ENCODE measurements around the gene CD209. TPM values are rescaled to one million over a fixed set of nuclear protein-coding genes. Genes with fewer than 3 reads are reported as not detected.
"Not testable (repeated sequence)": the region's sequence is repeated elsewhere in the genome, so short reads cannot be mapped to it uniquely, and the experiment has no call there.

The CD209 gene
- total RNA-seq, 1 experiment from 2014 or later: not detected

GRCh38 chr19:7769171-7769570 lies 21.8 kb upstream of the CD209 start:
- Histone ChIP-seq H3K36me3 (ENCODE audit: low read depth, low read length) (no peaks in the 10 kb centered on the region), H3F3A (ENCODE audit: low read length, unreplicated experiment) (no peaks in the 10 kb centered on the region), H2AFZ (ENCODE audit: low read length) (no peak overlapping the region), H3K9me3 (ENCODE audit: low read length) (no peaks in the 10 kb centered on the region), H3K4me2 (ENCODE audit: low read length) (no peak overlapping the region), H3K4me1 (ENCODE audit: insufficient read depth, low read length) (no peaks in the 10 kb centered on the region), H3K9ac (ENCODE audit: low read length) (no peak overlapping the region), H3K27ac (ENCODE audit: low read length) (no peak overlapping the region), H3K4me3 (ENCODE audit: low read length) (no peak overlapping the region), H4K20me1 (ENCODE audit: low read length) (no peaks in the 10 kb centered on the region), H3K9me2 (replicated peaks; ENCODE audit: low read length) (no peaks in the 10 kb centered on the region), H3K79me2 (ENCODE audit: low read length) (no peaks in the 10 kb centered on the region), H3K27me3 (ENCODE audit: low read length) (peaks cover 40% of the 10 kb centered on the region)
- DNase-seq: no peak
- intact Hi-C loops (cut with micrococcal nuclease): no loop called here
- TF ChIP-seq EZH2 (IDR thresholded peaks at IDR 0.05; ENCODE audit: low read length, unreplicated experiment) (no peak), EZH2phosphoT487 (IDR thresholded peaks at IDR 0.05; ENCODE audit: borderline replicate concordance, low read length) (no peak), CTCF (conservative IDR thresholded peaks at IDR 0.05; ENCODE audit: low read depth, low read length) (no peak)
- BruUV-seq (replicated peaks): no TSS peak
- ATAC-seq: no peak
- CTCF ChIA-PET: interaction anchor here (0.6 kb wide), 1 partner anchor 70 kb away, joined by 4 read pairs; no protein-coding TSS in a partner anchor
- POLR2A ChIA-PET (ENCODE audit: unreplicated experiment): no interaction called here

GRCh38 chr19:7767487-7767886 lies 20.2 kb upstream of the CD209 start:
- no peak overlapping the region for H3K27ac ChIP-seq (ENCODE audit: low read length)
- no peaks in the 10 kb centered on the region for H3K79me2 ChIP-seq (ENCODE audit: low read length)
- no peaks in the 10 kb centered on the region for H3K9me3 ChIP-seq (ENCODE audit: low read length)
- TF ChIP-seq EZH2phosphoT487 (IDR thresholded peaks at IDR 0.05; ENCODE audit: borderline replicate concordance, low read length): no peak
- TF ChIP-seq EZH2 (IDR thresholded peaks at IDR 0.05; ENCODE audit: low read length, unreplicated experiment): no peak
- no peak for TF ChIP-seq CTCF (conservative IDR thresholded peaks at IDR 0.05; ENCODE audit: low read depth, low read length)
- H3K27me3 ChIP-seq (ENCODE audit: low read length): peaks cover 40% of the 10 kb centered on the region
- CTCF ChIA-PET: no interaction called here
- POLR2A ChIA-PET (ENCODE audit: unreplicated experiment): no interaction called here
- H3K36me3 ChIP-seq (ENCODE audit: low read depth, low read length): no peaks in the 10 kb centered on the region
- no peak overlapping the region for H3K4me2 ChIP-seq (ENCODE audit: low read length)
- no peaks in the 10 kb centered on the region for H3K9me2 ChIP-seq (replicated peaks; ENCODE audit: low read length)
- BruUV-seq (replicated peaks): no TSS peak
- DNase-seq (no peak), ATAC-seq (no peak)
- no peaks in the 10 kb centered on the region for H3F3A ChIP-seq (ENCODE audit: low read length, unreplicated experiment)
- no peaks in the 10 kb centered on the region for H3K4me1 ChIP-seq (ENCODE audit: insufficient read depth, low read length)
- no peak overlapping the region for H3K4me3 ChIP-seq (ENCODE audit: low read length)
- no peaks in the 10 kb centered on the region for H4K20me1 ChIP-seq (ENCODE audit: low read length)
- no peak overlapping the region for H2AFZ ChIP-seq (ENCODE audit: low read length)
- H3K9ac ChIP-seq (ENCODE audit: low read length): no peak overlapping the region
- intact Hi-C loops (cut with micrococcal nuclease): no loop called here

DNA sequence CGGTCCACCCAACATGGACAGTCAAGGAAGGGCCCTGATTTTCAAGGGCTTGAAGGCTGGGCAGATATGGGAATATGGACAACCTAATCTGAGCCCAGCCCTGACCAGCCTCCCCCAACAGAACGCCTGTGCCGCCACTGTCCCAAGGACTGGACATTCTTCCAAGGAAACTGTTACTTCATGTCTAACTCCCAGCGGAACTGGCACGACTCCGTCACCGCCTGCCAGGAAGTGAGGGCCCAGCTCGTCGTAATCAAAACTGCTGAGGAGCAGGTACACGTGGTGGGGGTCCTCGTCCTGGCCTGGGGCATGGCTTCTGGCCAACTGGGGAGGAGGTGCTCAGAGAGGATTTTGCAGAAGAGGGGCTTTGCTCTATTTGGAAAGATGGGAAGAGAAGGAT lies 19.2 kb upstream of the CD209 start:
- no peak for DNase-seq
- POLR2A ChIA-PET (ENCODE audit: unreplicated experiment): no interaction called here
- no peak for TF ChIP-seq EZH2 (IDR thresholded peaks at IDR 0.05; ENCODE audit: low read length, unreplicated experiment)
- no peak for TF ChIP-seq CTCF (conservative IDR thresholded peaks at IDR 0.05; ENCODE audit: low read depth, low read length)
- no peak for TF ChIP-seq EZH2phosphoT487 (IDR thresholded peaks at IDR 0.05; ENCODE audit: borderline replicate concordance, low read length)

DNA sequence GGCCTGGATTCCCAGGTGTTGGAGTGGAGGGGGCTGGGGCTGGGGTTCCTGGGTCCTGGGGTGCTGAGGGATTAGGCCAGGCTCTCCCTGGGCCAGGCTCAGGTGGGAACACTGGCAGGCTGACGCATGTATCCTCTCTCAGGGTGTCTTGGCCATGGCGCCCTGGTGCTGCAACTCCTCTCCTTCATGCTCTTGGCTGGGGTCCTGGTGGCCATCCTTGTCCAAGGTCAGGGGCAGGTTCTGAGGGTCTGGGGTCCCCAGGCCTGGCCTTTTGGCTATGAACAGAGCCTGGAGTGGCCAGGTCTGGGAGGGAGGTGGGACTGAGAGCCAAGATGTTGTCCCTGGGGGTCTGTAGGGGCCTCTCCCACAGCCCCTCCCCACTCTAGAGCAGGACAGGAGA lies 17.7 kb upstream of the CD209 start:
- H3F3A ChIP-seq (ENCODE audit: low read length, unreplicated experiment); H3K9me2 ChIP-seq (replicated peaks; ENCODE audit: low read length); H3K36me3 ChIP-seq (ENCODE audit: low read depth, low read length); H4K20me1 ChIP-seq (ENCODE audit: low read length); H3K79me2 ChIP-seq (ENCODE audit: low read length); BruUV-seq (replicated peaks); H3K9me3 ChIP-seq (ENCODE audit: low read length); H3K4me1 ChIP-seq (ENCODE audit: insufficient read depth, low read length); H3K27ac ChIP-seq (ENCODE audit: low read length); H3K9ac ChIP-seq (ENCODE audit: low read length); DNase-seq; intact Hi-C loops (cut with micrococcal nuclease); POLR2A ChIA-PET (ENCODE audit: unreplicated experiment); CTCF ChIA-PET; ATAC-seq; H3K4me2 ChIP-seq (ENCODE audit: low read length); H3K4me3 ChIP-seq (ENCODE audit: low read length); H2AFZ ChIP-seq (ENCODE audit: low read length): not testable (repeated sequence)
- peaks cover 36% of the 10 kb centered on the region for H3K27me3 ChIP-seq (ENCODE audit: low read length)

More for the DNA sequence above, 19.2 kb upstream of the CD209 start:
- Histone ChIP-seq H3K27ac (ENCODE audit: low read length) (no peak overlapping the region), H3K4me1 (ENCODE audit: insufficient read depth, low read length) (no peaks in the 10 kb centered on the region), H3K27me3 (ENCODE audit: low read length) (peaks cover 36% of the 10 kb centered on the region), H2AFZ (ENCODE audit: low read length) (no peak overlapping the region), H3K9ac (ENCODE audit: low read length) (no peak overlapping the region), H3F3A (ENCODE audit: low read length, unreplicated experiment) (no peaks in the 10 kb centered on the region), H3K4me2 (ENCODE audit: low read length) (no peak overlapping the region), H3K4me3 (ENCODE audit: low read length) (no peak overlapping the region), H3K36me3 (ENCODE audit: low read depth, low read length) (no peaks in the 10 kb centered on the region), H4K20me1 (ENCODE audit: low read length) (no peaks in the 10 kb centered on the region), H3K9me3 (ENCODE audit: low read length) (no peaks in the 10 kb centered on the region), H3K9me2 (replicated peaks; ENCODE audit: low read length) (no peaks in the 10 kb centered on the region), H3K79me2 (ENCODE audit: low read length) (no peaks in the 10 kb centered on the region)
- intact Hi-C loops (cut with micrococcal nuclease): no loop called here
- no TSS peak for BruUV-seq (replicated peaks)
- CTCF ChIA-PET: no interaction called here
- no peak for ATAC-seq
